ENCODE results near the gene BSDC1. TPM values are rescaled to one million over a fixed set of nuclear protein-coding genes. Genes with fewer than 3 reads are reported as not detected.
A peak's percentile ranks its signal among the peaks of the same experiment; 100 is the strongest.

Gene BSDC1
- total RNA-seq, 2 experiments from 2014 or later: 39.8 to 43.3 TPM

GRCh38 chr1:32318127-32318869, 75.9 kb downstream of the BSDC1 start:
- H3K27me3 Mint-ChIP-seq: no peaks in the 10 kb centered on the region
- peaks cover 37% of the 10 kb centered on the region for H3K4me1 Mint-ChIP-seq
- H3K27ac Mint-ChIP-seq: no peak overlapping the region
- DNase-seq (no peak), ATAC-seq (no peak)
- no peaks in the 10 kb centered on the region for H3K9me3 Mint-ChIP-seq (ENCODE audit: low read depth)
- H3K4me3 Mint-ChIP-seq: no peak overlapping the region
- H3K36me3 Mint-ChIP-seq: peaks cover 28% of the 10 kb centered on the region
- CTCF ChIA-PET: no interaction called here

- Mint-ChIP-seq H3K4me3 (no peak overlapping the region), H3K36me3 (peaks cover 26% of the 10 kb centered on the region), H3K27me3 (no peaks in the 10 kb centered on the region), H3K4me1 (peaks cover 27% of the 10 kb centered on the region), H3K9me3 (ENCODE audit: low read depth) (no peaks in the 10 kb centered on the region), H3K27ac (peak overlapping the region; percentile 6)
- ATAC-seq (no peak), DNase-seq (no peak)
- CTCF ChIA-PET: interaction anchor here (0.6 kb wide), 1 partner anchor 145 kb away, joined by 3 read pairs; no protein-coding TSS in a partner anchor
These were observed 77.4 kb downstream of the BSDC1 start for GRCh38 chr1:32316903-32317277.

Other genes starting within 250 kb of the BSDC1 start
- 100 to 1,000 TPM in 1 of 2 experiments, 10 to 100 TPM in 1; 85.8 to 104 TPM for gene TXLNA, start 214.8 kb downstream of the BSDC1 start, total RNA-seq
- gene CCDC28B, start 193.8 kb downstream of the BSDC1 start, total RNA-seq: 10 to 100 TPM; 33.0 to 43.3 TPM
- gene IQCC, start 188.8 kb downstream of the BSDC1 start, total RNA-seq: 1 to 10 TPM; 5.4 to 7.2 TPM
- under 1 TPM in 1 of 2 experiments, not detected in 1; 0.16 TPM for gene DCDC2B, start 185.4 kb downstream of the BSDC1 start, total RNA-seq
- 10 to 100 TPM; 11.7 to 12.3 TPM for gene TMEM234, start 172.1 kb downstream of the BSDC1 start, total RNA-seq
- 100 to 1,000 TPM; 162 to 227 TPM for gene EIF3I, start 172.0 kb downstream of the BSDC1 start, total RNA-seq
- gene FAM167B, start 147.2 kb downstream of the BSDC1 start, total RNA-seq: 1 to 10 TPM in 1 of 2 experiments, under 1 TPM in 1; 0.80 to 1.2 TPM
- gene LCK, start 143.2 kb downstream of the BSDC1 start, total RNA-seq: 100 to 1,000 TPM; 441 to 481 TPM
- 100 to 1,000 TPM; 183 to 189 TPM for gene HDAC1, start 102.4 kb downstream of the BSDC1 start, total RNA-seq
- 10 to 100 TPM; 11.2 to 11.8 TPM for gene MARCKSL1, start 58.2 kb downstream of the BSDC1 start, total RNA-seq
- 1 to 10 TPM; 4.1 to 5.4 TPM for gene FAM229A, start 32.0 kb downstream of the BSDC1 start, total RNA-seq
- gene TSSK3, start 31.9 kb downstream of the BSDC1 start, total RNA-seq: under 1 TPM; 0.70 TPM
- gene ZBTB8B, start 70.6 kb upstream of the BSDC1 start, total RNA-seq: not detected
- under 1 TPM in 1 of 2 experiments, not detected in 1; 0.23 TPM for gene ZBTB8A, start 145.0 kb upstream of the BSDC1 start, total RNA-seq